Amygdala (tissue), 56 donors: ENCODE data around the gene RHBDD1.

ENCODE experiments used
- DNase-seq, 56 donors: peaks; one replicate each; lab custom pipeline; 2025; lab: John Stamatoyannopoulos, UW

RHBDD1 gene

GRCh38 chr2:226882606-226883005, 46.8 kb downstream of the RHBDD1 start:
- DNase-seq, result no peak

GRCh38 chr2:226883296-226883795, 47.5 kb downstream of the RHBDD1 start:
- DNase-seq, result no peak

GRCh38 chr2:226884166-226884565, 48.3 kb downstream of the RHBDD1 start:
- no peak for DNase-seq

GRCh38 chr2:226885769-226886435, 50.0 kb downstream of the RHBDD1 start:
- no peak for DNase-seq

- DNase-seq, result no peak
Measured at GRCh38 chr2:226887940-226888339, 52.1 kb downstream of the RHBDD1 start.

- DNase-seq, result no peak
Measured at GRCh38 chr2:226888378-226888965, 52.6 kb downstream of the RHBDD1 start.

- DNase-seq, result no peak
Measured at GRCh38 chr2:226888971-226889370, 53.1 kb downstream of the RHBDD1 start.

- DNase-seq, result no peak
Measured at GRCh38 chr2:226890286-226890685, 54.4 kb downstream of the RHBDD1 start.

GRCh38 chr2:226891780-226892590, 56.1 kb downstream of the RHBDD1 start:
- no peak for DNase-seq

- DNase-seq, result no peak
Measured at GRCh38 chr2:226892729-226893128, 56.9 kb downstream of the RHBDD1 start.

GRCh38 chr2:226893216-226893615, 57.4 kb downstream of the RHBDD1 start:
- DNase-seq, result no peak

GRCh38 chr2:226894752-226895151, 58.9 kb downstream of the RHBDD1 start:
- no peak for DNase-seq

GRCh38 chr2:226895579-226895978, 59.7 kb downstream of the RHBDD1 start:
- DNase-seq, result no peak

GRCh38 chr2:226898121-226898520, 62.3 kb downstream of the RHBDD1 start:
- no peak for DNase-seq

- no peak for DNase-seq
Measured at GRCh38 chr2:226898897-226899296, 63.0 kb downstream of the RHBDD1 start.

- DNase-seq, result no peak
Measured at GRCh38 chr2:226902041-226902966, 66.5 kb downstream of the RHBDD1 start.

- no peak for DNase-seq
Measured at GRCh38 chr2:226903179-226903578, 67.3 kb downstream of the RHBDD1 start.

- no peak for DNase-seq
Measured at GRCh38 chr2:226904592-226904991, 68.7 kb downstream of the RHBDD1 start.

- no peak for DNase-seq
Measured at GRCh38 chr2:226905718-226906117, 69.9 kb downstream of the RHBDD1 start.

GRCh38 chr2:226906163-226906693, 70.4 kb downstream of the RHBDD1 start:
- no peak for DNase-seq
